ENCODE results near the gene DDX4. TPM values are rescaled to one million over a fixed set of nuclear protein-coding genes. Genes with fewer than 3 reads are reported as not detected.

Gene DDX4
- total and polyA plus RNA-seq, 4 donors, result 0.03 TPM; not detected in 3

DNA sequence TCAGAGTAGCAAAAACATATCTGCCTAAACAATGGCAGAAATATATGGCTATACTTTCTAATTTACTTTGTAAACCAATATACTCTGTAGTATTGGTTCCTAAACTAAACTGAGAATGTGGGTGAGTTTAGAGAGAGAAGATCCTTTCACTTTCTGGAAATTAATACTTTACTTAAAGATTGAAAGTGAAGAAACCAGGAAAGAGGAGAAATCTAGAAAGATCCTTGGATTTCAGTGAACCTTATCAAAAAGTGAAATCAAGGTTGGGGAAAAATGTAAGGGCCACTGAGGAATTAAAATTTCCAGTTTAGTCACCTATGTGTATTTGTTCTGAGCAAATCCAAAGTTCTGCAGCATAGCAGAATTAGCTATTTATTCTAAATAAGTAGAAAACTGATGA lies 31.6 kb upstream of the DDX4 start:
- Histone ChIP-seq H3K9ac (ENCODE audit: insufficient read depth in 1 of 2, low read length in 2 of 2) (no peak overlapping the region), H3K4me3 (no peak overlapping the region), H3K27me3 (ENCODE audit: control insufficient read depth in 3 of 3, insufficient read depth in 3 of 3, low read length in 2 of 3) (no peaks in the 10 kb centered on the region), H3K36me3 (ENCODE audit: control insufficient read depth in 4 of 4, insufficient read depth in 4 of 4, low read length in 4 of 4) (peaks cover 0 to 3% (median under 1%) of the 10 kb centered on the region in 4 donors), H3K9me3 (ENCODE audit: control insufficient read depth in 4 of 4, insufficient read depth in 3 of 4, low read length in 3 of 4) (no peaks in the 10 kb centered on the region), H3K27ac (ENCODE audit: low read depth in 1 of 2, low read length in 1 of 2) (no peak overlapping the region), H3K4me1 (ENCODE audit: control insufficient read depth in 5 of 5, insufficient read depth in 5 of 5, low read length in 5 of 5) (peaks cover 0 to 3% (median under 1%) of the 10 kb centered on the region in 5 donors)
- DNase-seq (no peak), ATAC-seq (ENCODE audit: insufficient read depth, low FRiP score) (no peak)
- TF ChIP-seq, protein P1, sequence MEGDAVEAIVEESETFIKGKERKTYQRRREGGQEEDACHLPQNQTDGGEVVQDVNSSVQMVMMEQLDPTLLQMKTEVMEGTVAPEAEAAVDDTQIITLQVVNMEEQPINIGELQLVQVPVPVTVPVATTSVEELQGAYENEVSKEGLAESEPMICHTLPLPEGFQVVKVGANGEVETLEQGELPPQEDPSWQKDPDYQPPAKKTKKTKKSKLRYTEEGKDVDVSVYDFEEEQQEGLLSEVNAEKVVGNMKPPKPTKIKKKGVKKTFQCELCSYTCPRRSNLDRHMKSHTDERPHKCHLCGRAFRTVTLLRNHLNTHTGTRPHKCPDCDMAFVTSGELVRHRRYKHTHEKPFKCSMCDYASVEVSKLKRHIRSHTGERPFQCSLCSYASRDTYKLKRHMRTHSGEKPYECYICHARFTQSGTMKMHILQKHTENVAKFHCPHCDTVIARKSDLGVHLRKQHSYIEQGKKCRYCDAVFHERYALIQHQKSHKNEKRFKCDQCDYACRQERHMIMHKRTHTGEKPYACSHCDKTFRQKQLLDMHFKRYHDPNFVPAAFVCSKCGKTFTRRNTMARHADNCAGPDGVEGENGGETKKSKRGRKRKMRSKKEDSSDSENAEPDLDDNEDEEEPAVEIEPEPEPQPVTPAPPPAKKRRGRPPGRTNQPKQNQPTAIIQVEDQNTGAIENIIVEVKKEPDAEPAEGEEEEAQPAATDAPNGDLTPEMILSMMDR (IDR thresholded peaks at IDR 0.05; ENCODE audit: control extremely low read depth, extremely low read depth), result no peak

DNA sequence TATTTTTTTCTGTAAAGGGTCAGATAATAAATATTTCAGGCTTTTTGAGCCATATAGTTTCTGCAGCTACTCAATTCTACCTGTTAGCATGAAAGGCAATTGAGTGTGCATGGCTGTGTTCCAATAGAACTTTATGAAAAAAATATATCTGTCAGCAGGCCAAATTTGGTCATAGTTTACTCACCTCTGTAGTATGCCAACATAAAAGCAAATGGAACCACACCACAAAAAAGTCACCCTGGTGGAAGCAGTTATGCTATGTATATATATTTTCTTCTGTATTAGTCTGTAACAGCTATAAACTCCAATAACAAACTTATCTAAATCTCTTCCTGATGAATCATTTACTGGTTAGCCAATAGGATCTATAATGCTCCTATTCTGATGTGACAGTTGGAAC lies 29.1 kb upstream of the DDX4 start:
- Histone ChIP-seq H3K9ac (ENCODE audit: insufficient read depth in 1 of 2, low read length in 2 of 2) (no peak overlapping the region), H3K4me1 (ENCODE audit: control insufficient read depth in 5 of 5, insufficient read depth in 5 of 5, low read length in 5 of 5) (peaks cover 0 to 12% (median 2%) of the 10 kb centered on the region in 5 donors), H3K27ac (ENCODE audit: low read depth in 1 of 2, low read length in 1 of 2) (no peak overlapping the region), H3K27me3 (ENCODE audit: control insufficient read depth in 3 of 3, insufficient read depth in 3 of 3, low read length in 2 of 3) (no peaks in the 10 kb centered on the region), H3K4me3 (no peak overlapping the region), H3K36me3 (ENCODE audit: control insufficient read depth in 4 of 4, insufficient read depth in 4 of 4, low read length in 4 of 4) (peaks cover 0 to 3% (median under 1%) of the 10 kb centered on the region in 4 donors), H3K9me3 (ENCODE audit: control insufficient read depth in 4 of 4, insufficient read depth in 3 of 4, low read length in 3 of 4) (no peaks in the 10 kb centered on the region)
- DNase-seq (no peak), ATAC-seq (ENCODE audit: insufficient read depth, low FRiP score) (no peak)
- TF ChIP-seq, protein P1 (IDR thresholded peaks at IDR 0.05; ENCODE audit: control extremely low read depth, extremely low read depth), result no peak

DNA sequence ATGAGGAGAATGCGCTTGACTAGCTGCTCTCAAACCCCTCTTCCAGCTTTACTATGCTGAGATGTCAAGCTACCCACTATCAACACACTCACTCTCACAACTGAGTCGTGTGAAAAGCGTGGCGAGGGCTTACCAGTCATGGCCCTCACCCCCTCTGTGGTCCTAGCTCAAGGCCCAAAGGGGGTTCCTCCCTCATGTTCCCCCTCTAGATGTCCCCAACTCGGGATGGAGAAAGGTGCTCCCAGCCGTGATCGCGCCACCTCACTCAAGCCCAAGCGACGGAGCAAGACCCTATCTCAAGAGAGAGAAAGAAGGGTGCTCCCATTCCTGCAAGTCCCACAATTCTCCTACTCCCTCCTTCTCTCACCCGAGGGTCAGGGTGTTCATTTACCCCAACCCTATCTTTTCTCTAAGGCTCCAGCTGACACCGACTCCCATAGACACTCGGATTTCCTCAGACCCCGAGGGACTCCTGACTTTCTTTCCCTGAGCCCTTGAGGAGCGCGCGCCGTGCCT lies 26.3 kb upstream of the DDX4 start:
- Histone ChIP-seq H3K27ac (ENCODE audit: low read depth in 1 of 2, low read length in 1 of 2) (peak overlapping the region in 1 of 2 donors; percentile 53), H3K9me3 (ENCODE audit: control insufficient read depth in 4 of 4, insufficient read depth in 3 of 4, low read length in 3 of 4) (peaks cover 0 to 4% (median 0%) of the 10 kb centered on the region in 4 donors), H3K9ac (ENCODE audit: insufficient read depth in 1 of 2, low read length in 2 of 2) (peak overlapping the region; percentile 80 to 84), H3K27me3 (ENCODE audit: control insufficient read depth in 3 of 3, insufficient read depth in 3 of 3, low read length in 2 of 3) (no peaks in the 10 kb centered on the region), H3K4me1 (ENCODE audit: control insufficient read depth in 5 of 5, insufficient read depth in 5 of 5, low read length in 5 of 5) (peaks cover 0 to 12% (median 2%) of the 10 kb centered on the region in 5 donors), H3K4me3 (peak overlapping the region; percentile 74), H3K36me3 (ENCODE audit: control insufficient read depth in 4 of 4, insufficient read depth in 4 of 4, low read length in 4 of 4) (peaks cover 0 to 3% (median 0%) of the 10 kb centered on the region in 4 donors)
- DNase-seq (no peak), ATAC-seq (ENCODE audit: insufficient read depth, low FRiP score) (peak; percentile 1)
- TF ChIP-seq, protein P1 (IDR thresholded peaks at IDR 0.05; ENCODE audit: control extremely low read depth, extremely low read depth), result no peak
- WGBS, 2 donors, result 10 to 12% methylated on average over 18 of the region's 18 CpGs
